SK-N-SH (cell line): ENCODE data around the gene ABHD17B.

Experiments used
- EP300 ChIP-seq, 2 experiments: IDR thresholded peaks; 2 replicates each; pipeline versions ENCODE4 v1.4.0 to v1.6.1; 2012; ENCODE audit warnings: borderline replicate concordance in 1 of 2, low read depth in 1 of 2, low read length in 1 of 2
- GABPA ChIP-seq: IDR thresholded peaks from 2 replicates; pipeline ENCODE4 v1.4.0; 2012; ENCODE audit warnings: low read depth, mild to moderate bottlenecking
- JUND ChIP-seq: IDR thresholded peaks from 2 replicates; pipeline ENCODE4 v1.4.0; 2012
- MXI1 ChIP-seq: IDR thresholded peaks from 2 replicates; pipeline ENCODE4 v1.6.1; 2012; ENCODE audit warnings: mild to moderate bottlenecking, low read depth, low read length, improper control_type of control experiment
- POLR2AphosphoS5 ChIP-seq: IDR thresholded peaks from 2 replicates; pipeline ENCODE4 v1.6.1; 2012; ENCODE audit warnings: low read depth, low read length
- RAD21 ChIP-seq: IDR thresholded peaks from 2 replicates; pipeline ENCODE4 v1.6.1; 2012; ENCODE audit warnings: mild to moderate bottlenecking, low read length
- REST ChIP-seq: IDR thresholded peaks from 2 replicates; pipeline ENCODE4 v1.6.1; 2012; ENCODE audit warnings: mild to moderate bottlenecking, low read depth, low read length, moderate library complexity
- RFX5 ChIP-seq: IDR thresholded peaks from 2 replicates; pipeline ENCODE4 v1.6.1; 2012; ENCODE audit warnings: mild to moderate bottlenecking, improper control_type of control experiment, low read length
- SIN3A ChIP-seq: IDR thresholded peaks from 2 replicates; pipeline ENCODE4 v1.6.1; 2012; ENCODE audit warnings: low read depth, mild to moderate bottlenecking, low read length, moderate library complexity, borderline replicate concordance
- SMC3 ChIP-seq: IDR thresholded peaks from 2 replicates; pipeline ENCODE4 v1.6.1; 2012; ENCODE audit warnings: low read depth, low read length, improper control_type of control experiment
- TAF1 ChIP-seq: IDR thresholded peaks from 2 replicates; pipeline ENCODE4 v1.6.1; 2012; ENCODE audit warnings: low read depth, mild to moderate bottlenecking, low read length, moderate library complexity, borderline replicate concordance
- ZBTB33 ChIP-seq: IDR thresholded peaks from 2 replicates; pipeline ENCODE4 v1.4.0; 2012; ENCODE audit warnings: low read depth, borderline replicate concordance
- TF ChIP-seq, protein P1 (sequence below): fragments of 200-600 bp; sonication (generic); IDR thresholded peaks from 2 replicates; pipeline ENCODE4 v1.6.1; 2017; ENCODE audit warnings: antibody characterized with exemption, mild to moderate bottlenecking, moderate library complexity
- TF ChIP-seq, protein P2 (sequence below): IDR thresholded peaks from 2 replicates; pipeline ENCODE4 v1.4.0; 2012; ENCODE audit warnings: low read depth, borderline replicate concordance

- TF ChIP-seq, protein P1, sequence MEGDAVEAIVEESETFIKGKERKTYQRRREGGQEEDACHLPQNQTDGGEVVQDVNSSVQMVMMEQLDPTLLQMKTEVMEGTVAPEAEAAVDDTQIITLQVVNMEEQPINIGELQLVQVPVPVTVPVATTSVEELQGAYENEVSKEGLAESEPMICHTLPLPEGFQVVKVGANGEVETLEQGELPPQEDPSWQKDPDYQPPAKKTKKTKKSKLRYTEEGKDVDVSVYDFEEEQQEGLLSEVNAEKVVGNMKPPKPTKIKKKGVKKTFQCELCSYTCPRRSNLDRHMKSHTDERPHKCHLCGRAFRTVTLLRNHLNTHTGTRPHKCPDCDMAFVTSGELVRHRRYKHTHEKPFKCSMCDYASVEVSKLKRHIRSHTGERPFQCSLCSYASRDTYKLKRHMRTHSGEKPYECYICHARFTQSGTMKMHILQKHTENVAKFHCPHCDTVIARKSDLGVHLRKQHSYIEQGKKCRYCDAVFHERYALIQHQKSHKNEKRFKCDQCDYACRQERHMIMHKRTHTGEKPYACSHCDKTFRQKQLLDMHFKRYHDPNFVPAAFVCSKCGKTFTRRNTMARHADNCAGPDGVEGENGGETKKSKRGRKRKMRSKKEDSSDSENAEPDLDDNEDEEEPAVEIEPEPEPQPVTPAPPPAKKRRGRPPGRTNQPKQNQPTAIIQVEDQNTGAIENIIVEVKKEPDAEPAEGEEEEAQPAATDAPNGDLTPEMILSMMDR, result no peak
- TF ChIP-seq RFX5, result no peak
- no peak for TF ChIP-seq JUND
- TF ChIP-seq POLR2AphosphoS5, result no peak
- TF ChIP-seq TAF1, result no peak
- TF ChIP-seq GABPA, result no peak
- no peak for TF ChIP-seq MXI1
- no peak for TF ChIP-seq ZBTB33
- TF ChIP-seq RAD21, result no peak
- TF ChIP-seq REST, result no peak
- TF ChIP-seq SIN3A, result no peak
- TF ChIP-seq EP300 (IDR thresholded peaks at IDR 0.05; ENCODE audit: borderline replicate concordance in 1 of 2, low read depth in 1 of 2, low read length in 1 of 2), result no peak
- no peak for TF ChIP-seq SMC3
- TF ChIP-seq, protein P2, sequence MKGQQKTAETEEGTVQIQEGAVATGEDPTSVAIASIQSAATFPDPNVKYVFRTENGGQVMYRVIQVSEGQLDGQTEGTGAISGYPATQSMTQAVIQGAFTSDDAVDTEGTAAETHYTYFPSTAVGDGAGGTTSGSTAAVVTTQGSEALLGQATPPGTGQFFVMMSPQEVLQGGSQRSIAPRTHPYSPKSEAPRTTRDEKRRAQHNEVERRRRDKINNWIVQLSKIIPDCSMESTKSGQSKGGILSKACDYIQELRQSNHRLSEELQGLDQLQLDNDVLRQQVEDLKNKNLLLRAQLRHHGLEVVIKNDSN, result no peak
Measured at GRCh38 chr9:71858102-71858798, 52.7 kb downstream of the ABHD17B start.
